IMR-90 (cell line): ENCODE results near the gene MTRF1L. TPM values are rescaled to one million over a fixed set of nuclear protein-coding genes. Genes with fewer than 3 reads are reported as not detected.

Experiments used
- ATAC-seq: fragments of 200-7000 bp; cut with Tn5 transposase; 2 replicates; pipeline ENCODE4 v1.9.1; 2020; ENCODE audit warnings: low read depth, mild to moderate bottlenecking, moderate library complexity
- BruUV-seq: library from RNA; stranded (reverse); fragments of 400-500 nt; replicated peaks from 2 replicates; lab custom pipeline; 2021; lab: Mats Ljungman, UMichigan
- CTCF ChIA-PET: fragments of 300-600 bp; formaldehyde crosslinking; extraction: SDS; loops from one replicate; lab custom pipeline; 2021; ENCODE audit warnings: antibody characterized with exemption; lab: Yijun Ruan, JAX
- POLR2A ChIA-PET: fragments of 300-600 bp; sonication (Branson Sonifier 250); formaldehyde crosslinking; loops from one replicate; lab custom pipeline; 2022; ENCODE audit warnings: antibody characterized with exemption; ENCODE audit not compliant: unreplicated experiment; lab: Charles Lee
- DNase-seq: peaks from one replicate; pipeline ENCODE4 v3.0.0; 2013
- H2AFZ ChIP-seq: replicated peaks from 2 replicates; pipeline ENCODE3; 2013; ENCODE audit warnings: low read length, mild to moderate bottlenecking; ENCODE audit not compliant: poor library complexity
- H2AK5ac ChIP-seq: 2 replicates; pipeline ENCODE4 v1.6.1; 2013; ENCODE audit warnings: low read depth, low read length, inconsistent platforms
- H2AK9ac ChIP-seq: replicated peaks from 2 replicates; pipeline ENCODE3; 2013; ENCODE audit warnings: mild to moderate bottlenecking, low read depth, low read length, moderate library complexity; ENCODE audit not compliant: poor library complexity
- H2BK120ac ChIP-seq: 2 replicates; pipeline ENCODE4 v1.6.1; 2013; ENCODE audit warnings: low read depth, low read length, inconsistent platforms
- H2BK15ac ChIP-seq: 3 replicates; pipeline ENCODE4 v1.6.1; 2013; ENCODE audit warnings: low read depth, low read length, inconsistent platforms
- H2BK20ac ChIP-seq: 2 replicates; pipeline ENCODE4 v1.6.1; 2013; ENCODE audit warnings: low read depth, mild to moderate bottlenecking, inconsistent platforms, low read length, moderate library complexity
- H2BK5ac ChIP-seq: 2 replicates; pipeline ENCODE4 v1.6.1; 2013; ENCODE audit warnings: mild to moderate bottlenecking, low read depth, low read length, inconsistent platforms; ENCODE audit not compliant: poor library complexity, severe bottlenecking
- H3K14ac ChIP-seq: replicated peaks from 2 replicates; pipeline ENCODE4 v1.6.1; 2013; ENCODE audit warnings: low read depth, low read length, inconsistent platforms
- H3K18ac ChIP-seq: 2 replicates; pipeline ENCODE4 v1.6.1; 2013; ENCODE audit warnings: low read depth, low read length, control low read depth
- H3K23ac ChIP-seq: 2 replicates; pipeline ENCODE4 v1.6.1; 2013; ENCODE audit warnings: low read depth, low read length, inconsistent platforms
- H3K27ac ChIP-seq: 2 replicates; pipeline ENCODE4 v1.5.1; 2013; ENCODE audit warnings: mild to moderate bottlenecking, control low read depth, low read length; ENCODE audit not compliant: insufficient read depth
- H3K27me3 ChIP-seq: 2 replicates; pipeline ENCODE4 v1.6.1; 2013; ENCODE audit warnings: low read length; ENCODE audit not compliant: control insufficient read depth, insufficient read depth
- H3K36me3 ChIP-seq: 2 replicates; pipeline ENCODE4 v1.6.1; 2013; ENCODE audit warnings: low read length, mixed read lengths; ENCODE audit not compliant: control insufficient read depth, insufficient read depth
- H3K4ac ChIP-seq: 2 replicates; pipeline ENCODE4 v1.6.1; 2013; ENCODE audit warnings: low read depth, low read length, inconsistent platforms
- H3K4me1 ChIP-seq: 2 replicates; pipeline ENCODE4 v1.6.1; 2013; ENCODE audit warnings: low read length, mixed read lengths; ENCODE audit not compliant: control insufficient read depth, insufficient read depth
- H3K4me2 ChIP-seq: 2 replicates; pipeline ENCODE4 v1.6.1; 2013; ENCODE audit warnings: low read depth, mild to moderate bottlenecking, control low read depth, low read length, moderate library complexity
- H3K4me3 ChIP-seq: 2 replicates; pipeline ENCODE4 v1.5.1; 2013; ENCODE audit warnings: low read depth, mild to moderate bottlenecking, control low read depth, low read length, moderate library complexity; ENCODE audit not compliant: insufficient read depth
- H3K56ac ChIP-seq: 2 replicates; pipeline ENCODE4 v1.6.1; 2013; ENCODE audit warnings: low read length, inconsistent platforms; ENCODE audit not compliant: insufficient read depth; ENCODE audit errors: extremely low read depth
- H3K79me1 ChIP-seq, 2 experiments: 2 replicates each; pipeline ENCODE4 v1.6.1; 2013; ENCODE audit warnings: low read length in 2 of 2, inconsistent platforms in 1 of 2, low read depth in 1 of 2
- H3K9ac ChIP-seq: 2 replicates; pipeline ENCODE4 v1.6.1; 2013; ENCODE audit warnings: low read depth, low read length, control low read depth
- H3K9me1 ChIP-seq: 2 replicates; pipeline ENCODE4 v1.6.1; 2013; ENCODE audit warnings: low read length, inconsistent platforms; ENCODE audit not compliant: insufficient read depth
- H3K9me3 ChIP-seq: 2 replicates; pipeline ENCODE4 v1.6.1; 2013; ENCODE audit warnings: low read length; ENCODE audit not compliant: control insufficient read depth, insufficient read depth
- H4K20me1 ChIP-seq: 2 replicates; pipeline ENCODE4 v1.6.1; 2013; ENCODE audit warnings: low read length, inconsistent platforms; ENCODE audit not compliant: insufficient read depth
- H4K5ac ChIP-seq: 2 replicates; pipeline ENCODE4 v1.6.1; 2013; ENCODE audit warnings: mild to moderate bottlenecking, low read depth, low read length, control low read depth
- H4K8ac ChIP-seq, 2 experiments: 2 replicates each; pipeline ENCODE4 v1.6.1; 2013; ENCODE audit warnings: low read depth in 2 of 2, low read length in 2 of 2, control low read depth in 1 of 2, inconsistent platforms in 1 of 2
- H4K91ac ChIP-seq: 2 replicates; pipeline ENCODE4 v1.6.1; 2013; ENCODE audit warnings: low read depth, low read length, inconsistent platforms; ENCODE audit not compliant: insufficient read depth
- BHLHE40 ChIP-seq: fragments of 150-350 bp; IDR thresholded peaks from 2 replicates; pipeline ENCODE4 v1.6.1; 2016; ENCODE audit warnings: mild to moderate bottlenecking, low read depth, low read length
- CEBPB ChIP-seq: IDR thresholded peaks from 2 replicates; pipeline ENCODE4 v1.6.1; 2012; ENCODE audit warnings: low read depth, low read length, improper control_type of control experiment
- CHD1 ChIP-seq: IDR thresholded peaks from 2 replicates; pipeline ENCODE4 v1.6.1; 2012; ENCODE audit warnings: low read depth, low read length, improper control_type of control experiment
- FOS ChIP-seq: fragments of 150-350 bp; IDR thresholded peaks from 2 replicates; pipeline ENCODE4 v1.6.1; 2016; ENCODE audit warnings: low read depth, low read length
- MAFK ChIP-seq: IDR thresholded peaks from 2 replicates; pipeline ENCODE4 v1.6.1; 2012; ENCODE audit warnings: low read depth, low read length, improper control_type of control experiment
- MAZ ChIP-seq: IDR thresholded peaks from 2 replicates; pipeline ENCODE4 v1.6.1; 2012; ENCODE audit warnings: low read depth, mild to moderate bottlenecking, low read length, improper control_type of control experiment, moderate library complexity, borderline replicate concordance
- MXI1 ChIP-seq: IDR thresholded peaks from 2 replicates; pipeline ENCODE4 v1.6.1; 2012; ENCODE audit warnings: low read depth, mild to moderate bottlenecking, low read length, moderate library complexity, borderline replicate concordance
- NFE2L2 ChIP-seq: fragments of 150-350 bp; IDR thresholded peaks from 2 replicates; pipeline ENCODE4 v1.6.1; 2016; ENCODE audit warnings: low read depth, mild to moderate bottlenecking, low read length
- POLR2A ChIP-seq: IDR thresholded peaks from 2 replicates; pipeline ENCODE4 v1.6.1; 2012; ENCODE audit warnings: mild to moderate bottlenecking, low read depth, low read length
- RAD21 ChIP-seq: IDR thresholded peaks from 2 replicates; pipeline ENCODE4 v1.6.1; 2012; ENCODE audit warnings: low read length, improper control_type of control experiment
- RCOR1 ChIP-seq: IDR thresholded peaks from 2 replicates; pipeline ENCODE4 v1.6.1; 2012; ENCODE audit warnings: mild to moderate bottlenecking, low read length, improper control_type of control experiment; ENCODE audit not compliant: insufficient replicate concordance
- RFX5 ChIP-seq: IDR thresholded peaks from 2 replicates; pipeline ENCODE4 v1.8.0; 2012; ENCODE audit warnings: low read depth, mild to moderate bottlenecking, low read length, moderate library complexity
- SMC3 ChIP-seq: fragments of 150-350 bp; IDR thresholded peaks from 2 replicates; pipeline ENCODE4 v1.6.1; 2016; ENCODE audit warnings: low read depth, mild to moderate bottlenecking, antibody characterized with exemption, low read length, moderate library complexity
- WGBS, 2 experiments: methylation state at CpG; one replicate each; pipeline versions ENCODE4 v1.1.5 to v1.1.7; 2013; ENCODE audit warnings: missing lambda C conversion rate in 2 of 2; ENCODE audit not compliant: insufficient read length in 1 of 2; ENCODE audit errors: extremely low coverage in 2 of 2; 5-methylcytosine and 5-hydroxymethylcytosine counted together
- dilution Hi-C: fragments of 300-500 bp; cut with HindIII; formaldehyde crosslinking; loops from one replicate; pipeline ENCODE4 v1.14.3; 2018; ENCODE audit warnings: low sequenced_read_pairs; ENCODE audit not compliant: unreplicated experiment
- in situ Hi-C: fragments of 300-500 bp; cut with MboI; formaldehyde crosslinking; loops from 3 replicates; pipeline ENCODE4 v1.14.3; 2019; ENCODE audit warnings: low sequenced_read_pairs, inconsistent platforms, mixed read lengths
- intact Hi-C: fragments of 100-400 bp; cut with micrococcal nuclease; formaldehyde crosslinking; loops from 2 replicates; pipeline ENCODE4 v1.10.0; 2022
- polyA plus RNA-seq, 3 experiments: library from polyadenylated mRNA; depleted of rRNA; stranded (reverse); fragments of >200 nt; gene quantifications; 2 replicates each; pipeline ENCODE4 v1.2.3, GENCODE V29; 2012; ENCODE audit warnings: low replicate concordance in 1 of 3
- total RNA-seq: library from RNA; depleted of rRNA; stranded (reverse); fragments of >200 nt; gene quantifications from 2 replicates; pipeline ENCODE4 v1.2.3, GENCODE V29; 2012
- TF ChIP-seq, protein P1 (sequence below): conservative IDR thresholded peaks from 2 replicates; pipeline ENCODE4 v1.5.1; 2012; ENCODE audit warnings: mild to moderate bottlenecking, low read depth, low read length, improper control_type of control experiment
- TF ChIP-seq, protein P2 (sequence below): fragments of 150-350 bp; IDR thresholded peaks from 2 replicates; pipeline ENCODE4 v1.6.1; 2016; ENCODE audit warnings: low read depth, mild to moderate bottlenecking, low read length, moderate library complexity, borderline replicate concordance
- TF ChIP-seq, protein P3 (sequence below): fragments of 150-350 bp; IDR thresholded peaks from 2 replicates; pipeline ENCODE4 v1.6.1; 2017; ENCODE audit warnings: mild to moderate bottlenecking, antibody characterized with exemption, low read length, low read depth

MTRF1L gene
- total and polyA plus RNA-seq, 2 of the 4 experiments (the other 2 are of a cell fraction): 6.9 to 11.1 TPM

- H3K9ac ChIP-seq: no peak overlapping the region
- no peak overlapping the region for H2BK120ac ChIP-seq
- no peak overlapping the region for H4K5ac ChIP-seq
- no peak overlapping the region for H3K4ac ChIP-seq
- H3K23ac ChIP-seq: no peak overlapping the region
- no peak overlapping the region for H3K18ac ChIP-seq
- TF ChIP-seq, protein P1, sequence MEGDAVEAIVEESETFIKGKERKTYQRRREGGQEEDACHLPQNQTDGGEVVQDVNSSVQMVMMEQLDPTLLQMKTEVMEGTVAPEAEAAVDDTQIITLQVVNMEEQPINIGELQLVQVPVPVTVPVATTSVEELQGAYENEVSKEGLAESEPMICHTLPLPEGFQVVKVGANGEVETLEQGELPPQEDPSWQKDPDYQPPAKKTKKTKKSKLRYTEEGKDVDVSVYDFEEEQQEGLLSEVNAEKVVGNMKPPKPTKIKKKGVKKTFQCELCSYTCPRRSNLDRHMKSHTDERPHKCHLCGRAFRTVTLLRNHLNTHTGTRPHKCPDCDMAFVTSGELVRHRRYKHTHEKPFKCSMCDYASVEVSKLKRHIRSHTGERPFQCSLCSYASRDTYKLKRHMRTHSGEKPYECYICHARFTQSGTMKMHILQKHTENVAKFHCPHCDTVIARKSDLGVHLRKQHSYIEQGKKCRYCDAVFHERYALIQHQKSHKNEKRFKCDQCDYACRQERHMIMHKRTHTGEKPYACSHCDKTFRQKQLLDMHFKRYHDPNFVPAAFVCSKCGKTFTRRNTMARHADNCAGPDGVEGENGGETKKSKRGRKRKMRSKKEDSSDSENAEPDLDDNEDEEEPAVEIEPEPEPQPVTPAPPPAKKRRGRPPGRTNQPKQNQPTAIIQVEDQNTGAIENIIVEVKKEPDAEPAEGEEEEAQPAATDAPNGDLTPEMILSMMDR: no peak
- TF ChIP-seq MAFK: no peak
- TF ChIP-seq CHD1: no peak
- TF ChIP-seq BHLHE40: no peak
- no peak for TF ChIP-seq RFX5
- no peak for TF ChIP-seq POLR2A
- TF ChIP-seq FOS: no peak
- no peak for TF ChIP-seq RCOR1
- TF ChIP-seq, protein P2, sequence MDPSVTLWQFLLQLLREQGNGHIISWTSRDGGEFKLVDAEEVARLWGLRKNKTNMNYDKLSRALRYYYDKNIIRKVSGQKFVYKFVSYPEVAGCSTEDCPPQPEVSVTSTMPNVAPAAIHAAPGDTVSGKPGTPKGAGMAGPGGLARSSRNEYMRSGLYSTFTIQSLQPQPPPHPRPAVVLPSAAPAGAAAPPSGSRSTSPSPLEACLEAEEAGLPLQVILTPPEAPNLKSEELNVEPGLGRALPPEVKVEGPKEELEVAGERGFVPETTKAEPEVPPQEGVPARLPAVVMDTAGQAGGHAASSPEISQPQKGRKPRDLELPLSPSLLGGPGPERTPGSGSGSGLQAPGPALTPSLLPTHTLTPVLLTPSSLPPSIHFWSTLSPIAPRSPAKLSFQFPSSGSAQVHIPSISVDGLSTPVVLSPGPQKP: no peak
- no peak for TF ChIP-seq RAD21
- no peak for TF ChIP-seq MAZ
- TF ChIP-seq MXI1: no peak
- TF ChIP-seq SMC3: no peak
- no peak for TF ChIP-seq CEBPB
- TF ChIP-seq NFE2L2: no peak
- TF ChIP-seq, protein P3, sequence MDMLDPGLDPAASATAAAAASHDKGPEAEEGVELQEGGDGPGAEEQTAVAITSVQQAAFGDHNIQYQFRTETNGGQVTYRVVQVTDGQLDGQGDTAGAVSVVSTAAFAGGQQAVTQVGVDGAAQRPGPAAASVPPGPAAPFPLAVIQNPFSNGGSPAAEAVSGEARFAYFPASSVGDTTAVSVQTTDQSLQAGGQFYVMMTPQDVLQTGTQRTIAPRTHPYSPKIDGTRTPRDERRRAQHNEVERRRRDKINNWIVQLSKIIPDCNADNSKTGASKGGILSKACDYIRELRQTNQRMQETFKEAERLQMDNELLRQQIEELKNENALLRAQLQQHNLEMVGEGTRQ: no peak
- no peaks in the 10 kb centered on the region for H4K20me1 ChIP-seq
- H3K9me1 ChIP-seq: no peaks in the 10 kb centered on the region
- H2AK9ac ChIP-seq: no peak overlapping the region
- BruUV-seq: no TSS peak
- ATAC-seq (no peak), DNase-seq (no peak)
- POLR2A ChIA-PET: no interaction called here
- no peak overlapping the region for H4K91ac ChIP-seq
- H2AFZ ChIP-seq: no peak overlapping the region
- H2BK15ac ChIP-seq: no peak overlapping the region
- CTCF ChIA-PET: no interaction called here
- H3K4me3 ChIP-seq: no peak overlapping the region
- no peak overlapping the region for H3K56ac ChIP-seq
- dilution Hi-C loops: no loop called here
- no peak overlapping the region for H3K4me2 ChIP-seq
- H3K36me3 ChIP-seq: no peaks in the 10 kb centered on the region
- intact Hi-C loops: no loop called here
- H3K14ac ChIP-seq: no peak overlapping the region
- H3K27me3 ChIP-seq: no peaks in the 10 kb centered on the region
- H2AK5ac ChIP-seq: no peak overlapping the region
- H3K27ac ChIP-seq: no peak overlapping the region
- H3K9me3 ChIP-seq: no peaks in the 10 kb centered on the region
- no peak overlapping the region for H4K8ac ChIP-seq
- in situ Hi-C loops: loop anchor here (10.0 kb wide), 2 partner anchors 213 to 483 kb away; no protein-coding TSS in a partner anchor
- no CpG with 5 or more reads among the region's 1 CpG for WGBS, 2 experiments
- H3K79me1 ChIP-seq: no peaks in the 10 kb centered on the region
- no peak overlapping the region for H2BK20ac ChIP-seq
- H2BK5ac ChIP-seq: no peak overlapping the region
- H3K4me1 ChIP-seq: no peaks in the 10 kb centered on the region
Measured at GRCh38 chr6:152957796-152958195, 44.7 kb downstream of the MTRF1L start.
